Stimulated activated CD8-positive, alpha-beta memory T cell treated with anti-CD3 and anti-CD28 coated beads, Interleukin-15, amount 100 ng/mL, for 4 hours (primary cell): ENCODE data around the gene LRCH1.

Source experiments
- DNase-seq, 2 donors: peaks; one replicate each; pipeline ENCODE4 v3.0.0-alpha.2; 2020; ENCODE audit warnings: low read depth in 2 of 2

Gene LRCH1

DNA sequence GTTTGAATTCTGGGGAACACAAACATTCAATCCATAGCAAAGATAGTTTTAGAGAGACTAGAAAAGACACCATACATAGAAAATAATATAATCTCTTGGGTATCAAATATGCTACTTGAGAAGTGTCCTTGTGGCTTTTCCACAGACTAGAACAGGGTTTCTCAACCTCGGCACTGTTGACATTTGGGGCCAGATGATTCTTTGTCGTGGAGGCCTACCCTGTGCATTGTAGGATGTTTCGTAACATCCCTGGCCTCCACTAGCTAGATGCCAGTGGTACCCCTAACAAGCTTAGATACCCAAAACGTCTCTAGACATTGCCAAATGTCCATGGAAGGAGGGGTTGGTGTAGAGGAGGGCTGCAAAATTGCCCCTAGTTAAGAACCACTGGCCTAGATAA lies 246.2 kb downstream of the LRCH1 start:
- DNase-seq: no peak

DNA sequence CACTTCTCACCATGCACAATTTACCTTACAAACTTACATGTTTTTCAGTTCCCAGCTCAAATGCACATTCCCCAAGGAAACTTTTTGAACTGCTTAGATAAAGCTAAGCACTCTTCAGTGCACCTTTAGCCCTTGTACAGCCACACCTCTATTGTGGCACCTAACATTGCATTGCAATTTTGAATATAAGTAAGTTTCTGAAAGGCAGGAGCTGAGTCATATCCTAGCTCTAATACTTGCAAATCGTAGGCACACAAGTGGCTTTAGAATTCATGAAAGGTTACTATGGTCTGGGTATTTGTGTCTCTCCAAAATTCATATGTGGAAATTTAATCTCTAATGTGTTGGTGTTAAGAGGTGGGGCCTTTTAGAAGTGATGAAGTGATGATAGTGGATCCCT lies 248.9 kb downstream of the LRCH1 start:
- DNase-seq: no peak
